Endodermal cell (in vitro differentiated cells): ENCODE data around the gene POU6F2. TPM values are rescaled to one million over a fixed set of nuclear protein-coding genes. Genes with fewer than 3 reads are reported as not detected.

Experiments used
- DNase-seq: peaks from one replicate; pipeline ENCODE4 v3.0.0-alpha.2; 2017
- H3K27ac ChIP-seq: 2 replicates; pipeline ENCODE4 v1.5.1; 2013; ENCODE audit warnings: mild to moderate bottlenecking, low read depth, low read length, moderate library complexity
- H3K27me3 ChIP-seq: 2 replicates; pipeline ENCODE4 v1.6.1; 2013; ENCODE audit warnings: mild to moderate bottlenecking, low read length, moderate library complexity; ENCODE audit not compliant: insufficient read depth, control insufficient read depth, poor library complexity, severe bottlenecking
- H3K36me3 ChIP-seq: 2 replicates; pipeline ENCODE4 v1.7.0; 2013; ENCODE audit warnings: mild to moderate bottlenecking, low read length, moderate library complexity; ENCODE audit not compliant: control insufficient read depth, insufficient read depth
- H3K4me1 ChIP-seq: one replicate; pipeline ENCODE4 v1.7.0; 2013; ENCODE audit warnings: low read length; ENCODE audit not compliant: control insufficient read depth, insufficient read depth
- H3K4me3 ChIP-seq: 2 replicates; pipeline ENCODE4 v1.5.1; 2013; ENCODE audit warnings: mild to moderate bottlenecking, low read length, moderate library complexity
- H3K9ac ChIP-seq: 2 replicates; pipeline ENCODE4 v1.6.1; 2013; ENCODE audit warnings: mild to moderate bottlenecking, low read length, moderate library complexity; ENCODE audit not compliant: poor library complexity, severe bottlenecking; ENCODE audit errors: extremely low read depth
- H3K9me3 ChIP-seq: 2 replicates; pipeline ENCODE4 v1.6.1; 2013; ENCODE audit warnings: mild to moderate bottlenecking, low read length, moderate library complexity; ENCODE audit not compliant: control insufficient read depth
- H3K27ac Mint-ChIP-seq: 2 replicates; pipeline ENCODE4 v1.8.0; 2020; ENCODE audit warnings: mixed read lengths
- H3K27me3 Mint-ChIP-seq: 2 replicates; pipeline ENCODE4 v1.8.0; 2021; ENCODE audit warnings: mild to moderate bottlenecking, mixed read lengths; ENCODE audit not compliant: insufficient read depth
- H3K36me3 Mint-ChIP-seq: 2 replicates; pipeline ENCODE4 v1.8.0; 2020; ENCODE audit warnings: low read depth, mixed read lengths
- H3K4me1 Mint-ChIP-seq: 2 replicates; pipeline ENCODE4 v1.8.0; 2020; ENCODE audit warnings: mixed read lengths
- H3K4me3 Mint-ChIP-seq: 2 replicates; pipeline ENCODE4 v1.8.0; 2020; ENCODE audit warnings: mild to moderate bottlenecking, moderate library complexity, mixed read lengths
- H3K9me3 Mint-ChIP-seq: 2 replicates; pipeline ENCODE4 v1.8.0; 2020; ENCODE audit warnings: mild to moderate bottlenecking, mixed read lengths
- CTCF ChIP-seq: fragments of 200-600 bp; sonication (generic); conservative IDR thresholded peaks from 2 replicates; pipeline ENCODE4 v1.5.0; 2021; ENCODE audit warnings: antibody characterized with exemption, mild to moderate bottlenecking
- WGBS, 2 experiments: methylation state at CpG; one replicate each; pipeline versions ENCODE4 v1.1.5 to v1.1.7; 2013; ENCODE audit warnings: missing lambda C conversion rate in 2 of 2, mixed read lengths in 1 of 2; ENCODE audit not compliant: insufficient coverage in 1 of 2, insufficient read length in 1 of 2; 5-methylcytosine and 5-hydroxymethylcytosine counted together
- total RNA-seq, 2 donors: library from RNA; stranded (reverse); fragmentation: NEBNext Ultra II Directional in 1 of 2; extraction: Animal tissue kit (Norgen Biotek cat#: 25700) in 1 of 2; gene quantifications; 2 replicates in 1 of 2; 3 replicates in 1 of 2; pipeline ENCODE4 v1.2.1, GENCODE V29; 2021

POU6F2 gene
- total RNA-seq, 2 donors from 2014 or later = 6.0 to 10.0 TPM

- WGBS, 2 experiments = 88 to 89% methylated on average over 3 to 6 of the region's 6 CpGs
- H3K27ac ChIP-seq = no peak overlapping the region
- Mint-ChIP-seq H3K4me1 (peaks cover 30% of the 10 kb centered on the region), H3K27me3 (no peaks in the 10 kb centered on the region), H3K36me3 (no peaks in the 10 kb centered on the region), H3K9me3 (no peaks in the 10 kb centered on the region), H3K27ac (no peak overlapping the region), H3K4me3 (no peak overlapping the region)
- TF ChIP-seq CTCF = no peak
- no peaks in the 10 kb centered on the region for H3K9me3 ChIP-seq
- peaks cover 18% of the 10 kb centered on the region for H3K4me1 ChIP-seq
- H3K27me3 ChIP-seq = no peaks in the 10 kb centered on the region
- H3K4me3 ChIP-seq = no peak overlapping the region
- DNase-seq = no peak
- no peak overlapping the region for H3K9ac ChIP-seq
- H3K36me3 ChIP-seq = no peaks in the 10 kb centered on the region
Observed at GRCh38 chr7:39459636-39460035, 481.9 kb downstream of the POU6F2 start.

DNA sequence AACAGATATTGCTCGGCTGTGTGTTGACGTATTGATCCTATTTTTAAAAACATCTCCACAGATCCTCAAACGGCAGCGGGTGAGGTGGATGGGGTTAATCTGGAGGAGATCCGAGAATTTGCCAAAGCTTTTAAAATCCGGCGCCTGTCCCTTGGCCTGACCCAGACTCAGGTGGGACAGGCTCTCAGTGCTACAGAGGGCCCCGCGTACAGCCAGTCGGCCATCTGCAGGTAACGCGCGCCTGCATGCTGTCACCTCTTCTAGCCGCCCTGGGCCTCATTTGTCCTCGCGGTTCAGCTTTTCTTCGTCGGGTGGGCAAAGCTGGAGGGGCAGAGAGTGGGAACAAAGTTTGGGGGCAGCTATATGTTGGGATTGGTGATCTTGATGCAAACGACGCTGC is 482.8 kb downstream of the POU6F2 start:
- no peaks in the 10 kb centered on the region for H3K36me3 ChIP-seq
- DNase-seq = no peak
- no peak overlapping the region for H3K27ac ChIP-seq
- 97 to 99% methylated on average over 10 to 20 of the region's 20 CpGs for WGBS, 2 experiments
- H3K27me3 ChIP-seq = no peaks in the 10 kb centered on the region
- peaks cover 18% of the 10 kb centered on the region for H3K4me1 ChIP-seq
- H3K27me3 Mint-ChIP-seq = no peaks in the 10 kb centered on the region
- no peaks in the 10 kb centered on the region for H3K9me3 Mint-ChIP-seq
- H3K4me3 Mint-ChIP-seq = no peak overlapping the region
- no peaks in the 10 kb centered on the region for H3K36me3 Mint-ChIP-seq
- no peaks in the 10 kb centered on the region for H3K9me3 ChIP-seq
- no peak overlapping the region for H3K4me3 ChIP-seq
- peak overlapping the region; percentile 48 for H3K27ac Mint-ChIP-seq
- H3K9ac ChIP-seq = no peak overlapping the region
- H3K4me1 Mint-ChIP-seq = peaks cover 33% of the 10 kb centered on the region
- no peak for TF ChIP-seq CTCF

- Mint-ChIP-seq H3K4me3 (no peak overlapping the region), H3K36me3 (no peaks in the 10 kb centered on the region), H3K27me3 (no peaks in the 10 kb centered on the region), H3K27ac (no peak overlapping the region), H3K4me1 (peaks cover 32% of the 10 kb centered on the region), H3K9me3 (no peaks in the 10 kb centered on the region)
- H3K36me3 ChIP-seq = no peaks in the 10 kb centered on the region
- TF ChIP-seq CTCF = no peak
- H3K4me3 ChIP-seq = no peak overlapping the region
- H3K27ac ChIP-seq = no peak overlapping the region
- no peaks in the 10 kb centered on the region for H3K9me3 ChIP-seq
- no peak for DNase-seq
- no peak overlapping the region for H3K9ac ChIP-seq
- WGBS, 2 experiments = 91 to 94% methylated on average over 4 of the region's 4 CpGs
- H3K4me1 ChIP-seq = peaks cover 18% of the 10 kb centered on the region
- H3K27me3 ChIP-seq = no peaks in the 10 kb centered on the region
Observed at GRCh38 chr7:39461263-39461820, 483.6 kb downstream of the POU6F2 start.
